ENCODE results near the gene FGF6.

DNA sequence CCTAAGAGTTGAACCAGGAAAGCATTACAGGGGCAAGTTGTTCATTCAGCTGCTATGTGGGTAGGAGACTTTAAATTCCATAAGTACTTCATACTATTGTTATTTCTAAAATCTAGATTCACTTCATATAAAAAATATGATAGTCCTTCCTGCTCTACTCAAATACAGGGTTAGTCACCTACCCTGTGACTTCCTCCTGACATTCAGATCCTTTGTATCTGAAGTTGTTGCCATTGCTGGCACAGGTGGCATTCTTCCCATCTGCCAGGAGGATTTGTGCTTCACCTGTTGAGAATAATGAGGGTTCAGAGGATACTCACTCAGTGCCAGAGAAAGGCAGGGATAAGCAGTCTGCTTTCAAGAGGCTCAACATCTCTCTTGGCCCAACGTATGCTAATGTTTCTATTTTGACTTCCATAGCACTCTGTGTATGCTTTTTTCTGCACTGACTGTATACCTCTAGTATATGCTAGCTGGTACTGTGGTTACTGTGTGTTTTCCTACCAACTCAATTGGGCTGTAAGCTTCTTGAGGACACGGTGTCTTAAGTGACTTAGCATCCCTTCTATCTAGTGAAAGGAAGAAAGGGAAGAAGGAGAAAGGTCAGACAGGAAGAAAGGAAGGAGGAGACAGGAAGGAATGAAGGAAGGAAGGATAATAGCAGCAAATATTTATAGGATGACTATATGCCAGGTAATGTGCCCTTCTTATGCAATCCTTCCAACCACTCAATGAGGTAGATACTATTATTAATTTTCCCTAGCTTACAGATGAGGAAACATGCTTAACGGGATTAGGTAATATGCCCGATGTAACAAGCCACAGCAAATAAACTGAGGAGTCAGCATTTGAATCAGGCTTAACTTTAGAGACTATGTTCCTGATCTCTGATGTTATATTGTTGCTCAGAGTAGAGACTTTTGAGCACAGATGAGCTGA is 38.5 kb upstream of the FGF6 start:
- TF ChIP-seq, protein P1, sequence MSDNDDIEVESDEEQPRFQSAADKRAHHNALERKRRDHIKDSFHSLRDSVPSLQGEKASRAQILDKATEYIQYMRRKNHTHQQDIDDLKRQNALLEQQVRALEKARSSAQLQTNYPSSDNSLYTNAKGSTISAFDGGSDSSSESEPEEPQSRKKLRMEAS (IDR thresholded peaks at IDR 0.05; ENCODE audit: low read depth), result no peak
- TF ChIP-seq, protein P2, sequence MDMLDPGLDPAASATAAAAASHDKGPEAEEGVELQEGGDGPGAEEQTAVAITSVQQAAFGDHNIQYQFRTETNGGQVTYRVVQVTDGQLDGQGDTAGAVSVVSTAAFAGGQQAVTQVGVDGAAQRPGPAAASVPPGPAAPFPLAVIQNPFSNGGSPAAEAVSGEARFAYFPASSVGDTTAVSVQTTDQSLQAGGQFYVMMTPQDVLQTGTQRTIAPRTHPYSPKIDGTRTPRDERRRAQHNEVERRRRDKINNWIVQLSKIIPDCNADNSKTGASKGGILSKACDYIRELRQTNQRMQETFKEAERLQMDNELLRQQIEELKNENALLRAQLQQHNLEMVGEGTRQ (IDR thresholded peaks at IDR 0.05; ENCODE audit: borderline replicate concordance, low read depth, low read length), result no peak
- TF ChIP-seq, protein P3, sequence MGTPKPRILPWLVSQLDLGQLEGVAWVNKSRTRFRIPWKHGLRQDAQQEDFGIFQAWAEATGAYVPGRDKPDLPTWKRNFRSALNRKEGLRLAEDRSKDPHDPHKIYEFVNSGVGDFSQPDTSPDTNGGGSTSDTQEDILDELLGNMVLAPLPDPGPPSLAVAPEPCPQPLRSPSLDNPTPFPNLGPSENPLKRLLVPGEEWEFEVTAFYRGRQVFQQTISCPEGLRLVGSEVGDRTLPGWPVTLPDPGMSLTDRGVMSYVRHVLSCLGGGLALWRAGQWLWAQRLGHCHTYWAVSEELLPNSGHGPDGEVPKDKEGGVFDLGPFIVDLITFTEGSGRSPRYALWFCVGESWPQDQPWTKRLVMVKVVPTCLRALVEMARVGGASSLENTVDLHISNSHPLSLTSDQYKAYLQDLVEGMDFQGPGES (IDR thresholded peaks at IDR 0.05; ENCODE audit: low read depth, low read length), result no peak
